GM12892 (cell line): ENCODE measurements around the gene GBA3.

ENCODE experiments used
- POLR2AphosphoS5 ChIP-seq: IDR thresholded peaks from 2 replicates; pipeline ENCODE4 v1.6.1; 2011; ENCODE audit warnings: low read depth, low read length, control low read depth
- TAF1 ChIP-seq: IDR thresholded peaks from 2 replicates; pipeline ENCODE4 v1.6.1; 2011; ENCODE audit warnings: low read depth, mild to moderate bottlenecking, control low read depth, low read length, borderline replicate concordance

- no peak for TF ChIP-seq POLR2AphosphoS5
- no peak for TF ChIP-seq TAF1
Measured at GRCh38 chr4:22720091-22720490, 27.4 kb downstream of the GBA3 start.
